Smooth muscle cell (in vitro differentiated cells): Measurements from ENCODE around the gene USP46. TPM values are rescaled to one million over a fixed set of nuclear protein-coding genes. Genes with fewer than 3 reads are reported as not detected.

Experiments used
- DNase-seq: peaks from one replicate; lab custom pipeline; 2025; ENCODE audit not compliant: unreplicated experiment; lab: John Stamatoyannopoulos, UW
- H2AFZ ChIP-seq: fragments of 200-600 bp; sonication (generic); 2 replicates; pipeline ENCODE4 v1.6.0; 2016; ENCODE audit warnings: antibody characterized with exemption, low read depth, mild to moderate bottlenecking
- H3F3A ChIP-seq: fragments of 200-600 bp; sonication (generic); 2 replicates; pipeline ENCODE4 v1.6.0; 2017; ENCODE audit warnings: antibody characterized with exemption, low read depth
- H3K27ac ChIP-seq: fragments of 200-600 bp; sonication (generic); 2 replicates; pipeline ENCODE4 v1.5.1; 2016; ENCODE audit warnings: low read depth, mild to moderate bottlenecking
- H3K27me3 ChIP-seq: fragments of 200-600 bp; sonication (generic); 2 replicates; pipeline ENCODE4 v1.6.1; 2016; ENCODE audit warnings: low read depth, mild to moderate bottlenecking
- H3K36me3 ChIP-seq: fragments of 200-600 bp; sonication (generic); 2 replicates; pipeline ENCODE4 v1.5.1; 2016; ENCODE audit warnings: low read depth
- H3K4me1 ChIP-seq: fragments of 200-600 bp; sonication (generic); 2 replicates; pipeline ENCODE4 v1.5.1; 2016; ENCODE audit warnings: low read depth
- H3K4me2 ChIP-seq: fragments of 200-600 bp; sonication (generic); 2 replicates; pipeline ENCODE4 v1.6.0; 2016; ENCODE audit warnings: mild to moderate bottlenecking
- H3K4me3 ChIP-seq: fragments of 200-600 bp; sonication (generic); 2 replicates; pipeline ENCODE4 v1.5.1; 2016; ENCODE audit warnings: mild to moderate bottlenecking
- H3K79me2 ChIP-seq: fragments of 200-600 bp; sonication (generic); 2 replicates; pipeline ENCODE4 v1.6.0; 2016; ENCODE audit warnings: low read depth, mild to moderate bottlenecking
- H3K9ac ChIP-seq: fragments of 200-600 bp; sonication (generic); 2 replicates; pipeline ENCODE4 v1.6.0; 2016; ENCODE audit warnings: low read depth
- H3K9me3 ChIP-seq: fragments of 200-600 bp; sonication (generic); replicated peaks from 2 replicates; pipeline ENCODE4 v1.5.1; 2016; ENCODE audit warnings: low read depth
- H4K20me1 ChIP-seq: fragments of 200-600 bp; sonication (generic); 2 replicates; pipeline ENCODE4 v1.6.0; 2016; ENCODE audit warnings: low read depth
- CTCF ChIP-seq: fragments of 200-600 bp; sonication (generic); IDR thresholded peaks from 2 replicates; pipeline ENCODE4 v1.5.1; 2017; ENCODE audit warnings: borderline replicate concordance, mild to moderate bottlenecking, antibody characterized with exemption; ENCODE audit not compliant: insufficient read depth, poor library complexity, severe bottlenecking
- WGBS: methylation state at CpG from one replicate; pipeline ENCODE4 v1.1.7; 2016; ENCODE audit warnings: low lambda C conversion rate; 5-methylcytosine and 5-hydroxymethylcytosine counted together
- polyA plus RNA-seq: library from polyadenylated mRNA; unstranded; fragments of >200 nt; fragmentation: Nextera tagmentation; extraction: Ambion mirVana; gene quantifications from 2 replicates; pipeline ENCODE4 v1.2.1, GENCODE V29; 2016
- total RNA-seq: library from RNA; depleted of rRNA; stranded (reverse); fragments of >200 nt; gene quantifications from 2 replicates; pipeline ENCODE4 v1.2.3, GENCODE V29; 2014

The USP46 gene
- total and polyA plus RNA-seq, 2 experiments from 2014 or later = 17.2 to 30.4 TPM

GRCh38 chr4:52545099-52546069, 113.7 kb downstream of the USP46 start:
- H3K27ac ChIP-seq = no peak overlapping the region
- peak; percentile 93 for TF ChIP-seq CTCF
- no peaks in the 10 kb centered on the region for H3F3A ChIP-seq
- H3K27me3 ChIP-seq = no peaks in the 10 kb centered on the region
- H2AFZ ChIP-seq = peak overlapping the region; percentile 21
- no peaks in the 10 kb centered on the region for H3K79me2 ChIP-seq
- H4K20me1 ChIP-seq = no peaks in the 10 kb centered on the region
- H3K4me2 ChIP-seq = peak overlapping the region; percentile 50
- H3K9ac ChIP-seq = no peak overlapping the region
- H3K4me1 ChIP-seq = no peaks in the 10 kb centered on the region
- H3K4me3 ChIP-seq = no peak overlapping the region
- H3K36me3 ChIP-seq = no peaks in the 10 kb centered on the region
- H3K9me3 ChIP-seq = no peaks in the 10 kb centered on the region
- 50% methylated on average over 13 of the region's 13 CpGs for WGBS
- DNase-seq = peak; percentile 25

Other genes with a start within 250 kb of the USP46 start
- 3.4 and 4.1 TPM in 2 replicates for gene ERVMER34-1, start 92.1 kb upstream of the USP46 start, total RNA-seq
- 0.71 and 1.5 TPM in 2 replicates for gene ERVMER34-1, start 92.1 kb upstream of the USP46 start, polyA plus RNA-seq
- 42.9 and 47.0 TPM in 2 replicates for gene RASL11B, start 203.0 kb upstream of the USP46 start, total RNA-seq
- 44.3 and 59.6 TPM in 2 replicates for gene RASL11B, start 203.0 kb upstream of the USP46 start, polyA plus RNA-seq